GM20000 (cell line): ENCODE data around the gene FBXO46.

ENCODE experiments used
- DNase-seq: peaks from one replicate; pipeline ENCODE4 v3.0.0; 2012; ENCODE audit warnings: low spot score
- CTCF ChIP-seq: IDR thresholded peaks from 2 replicates; pipeline ENCODE4 v1.5.1; 2012; ENCODE audit warnings: mild to moderate bottlenecking, control low read depth; ENCODE audit errors: extremely low read depth, missing control alignments

FBXO46 gene

GRCh38 chr19:45660636-45661035 lies 70.1 kb downstream of the FBXO46 start:
- no peak for TF ChIP-seq CTCF
- no peak for DNase-seq
